Measurements from ENCODE around the gene PRKG1.
"Not testable (repeated sequence)": the region's sequence is repeated elsewhere in the genome, so short reads cannot be mapped to it uniquely, and the experiment has no call there.

PRKG1 gene

DNA sequence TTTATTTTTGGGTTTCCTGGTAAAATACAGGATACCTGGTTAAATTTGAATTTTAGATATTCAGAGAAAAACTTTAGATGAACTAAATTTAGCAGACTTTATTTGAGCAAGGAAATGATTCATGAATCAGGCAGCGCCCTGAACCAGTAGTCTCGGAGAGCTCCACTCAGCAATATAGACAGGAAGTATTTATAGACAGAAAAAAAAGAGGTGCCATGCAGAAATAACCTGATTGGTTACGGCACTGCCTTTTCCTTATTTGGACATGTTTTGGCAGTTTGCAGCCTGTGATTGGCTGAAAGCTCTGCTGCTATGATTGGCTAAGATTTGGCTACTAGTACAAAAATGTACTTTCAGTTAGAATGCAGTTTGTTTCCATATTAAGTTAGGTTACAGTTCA, 1041.5 kb downstream of the PRKG1 start:
- no peak for DNase-seq (ENCODE audit: low read depth in 2 of 2)

- no peak for DNase-seq (ENCODE audit: low read depth in 2 of 2)
These were observed 1045.2 kb downstream of the PRKG1 start for GRCh38 chr10:52119507-52119906.

DNA sequence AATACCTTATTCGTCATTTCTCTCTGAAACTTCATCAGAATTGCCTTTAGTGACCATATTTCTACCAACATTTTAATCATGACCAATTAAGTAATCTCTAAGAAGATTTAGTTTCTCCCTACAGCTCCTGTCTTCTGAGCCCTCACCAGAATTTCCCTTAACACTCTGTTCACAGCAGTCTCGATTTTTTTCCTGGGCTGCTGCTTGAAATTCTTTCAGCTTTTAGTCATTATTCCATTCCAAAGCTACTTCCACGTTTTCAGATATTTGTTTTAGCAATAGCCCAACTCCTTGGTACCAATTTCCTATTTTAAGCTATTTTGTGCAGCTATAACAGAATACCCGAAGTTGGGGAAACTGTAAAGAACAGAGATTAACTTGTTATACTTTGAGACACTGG, 1047.4 kb downstream of the PRKG1 start:
- no peak for DNase-seq (ENCODE audit: low read depth in 2 of 2)

DNA sequence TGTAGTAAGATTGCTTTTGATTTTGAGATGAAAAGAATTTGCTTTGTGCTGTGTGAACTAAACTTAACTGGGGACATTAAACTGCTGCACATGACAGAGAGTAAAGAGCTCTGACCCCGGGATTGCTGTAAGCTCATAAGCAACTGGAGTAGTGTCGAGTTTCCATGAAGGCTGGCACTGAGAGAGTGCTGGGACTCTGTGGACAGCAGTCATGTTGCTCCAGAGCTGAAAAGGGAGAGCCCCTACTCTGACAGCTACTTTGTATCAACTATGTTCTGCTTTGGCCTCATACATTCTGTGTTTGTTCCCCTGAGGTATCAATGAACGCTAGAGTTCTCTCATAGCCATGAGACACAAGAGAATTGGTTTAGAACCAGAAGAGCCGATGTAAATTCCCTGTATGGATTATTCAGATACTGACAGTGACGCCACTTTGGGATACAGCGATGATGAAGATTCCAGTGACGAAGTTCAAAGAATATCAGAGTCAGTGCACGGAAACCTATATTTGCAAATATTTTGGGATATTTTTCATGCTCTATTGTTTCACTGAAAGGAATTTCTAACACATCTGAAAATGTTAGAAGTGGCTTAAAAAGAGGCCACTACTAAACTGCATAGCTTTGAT, 1053.9 kb downstream of the PRKG1 start:
- no peak for DNase-seq (ENCODE audit: low read depth in 2 of 2)

DNA sequence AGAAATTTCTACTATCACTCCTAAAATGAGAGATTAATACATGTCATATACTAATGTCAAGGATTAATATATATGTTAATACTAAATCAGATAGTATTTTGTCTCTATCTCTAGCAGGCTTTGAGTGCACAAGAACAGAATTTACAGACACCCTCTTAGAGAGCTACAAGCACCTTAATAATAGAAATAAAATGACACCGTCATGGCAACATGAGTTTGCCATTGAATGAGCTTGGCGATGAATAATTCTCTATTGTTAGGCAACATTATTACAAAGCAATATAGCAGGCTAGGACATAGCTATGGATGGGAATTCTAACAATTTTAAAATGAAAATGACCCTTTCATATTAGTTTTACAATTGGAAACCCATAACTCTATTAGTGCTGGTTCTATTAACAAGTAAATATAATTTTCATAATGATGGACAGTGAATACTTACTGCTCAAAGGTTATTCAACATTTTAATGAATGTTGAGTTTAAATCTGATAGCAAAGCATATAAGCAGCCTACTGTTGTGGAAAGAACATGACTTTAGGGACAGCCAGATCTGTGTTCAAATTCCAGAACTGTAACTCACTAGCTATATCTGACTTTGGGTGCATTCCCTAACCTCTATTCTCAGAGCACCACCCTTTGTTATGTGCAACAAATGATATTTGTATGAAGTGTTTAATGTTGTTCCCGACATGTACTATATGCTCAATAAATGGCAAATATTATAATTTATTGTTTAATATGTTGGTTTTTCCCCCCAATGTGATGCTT, 1055.3 kb downstream of the PRKG1 start:
- no peak for DNase-seq (ENCODE audit: low read depth in 2 of 2)

- DNase-seq (ENCODE audit: low read depth in 2 of 2): no peak
These were observed 1060.8 kb downstream of the PRKG1 start for GRCh38 chr10:52135101-52135500.

DNA sequence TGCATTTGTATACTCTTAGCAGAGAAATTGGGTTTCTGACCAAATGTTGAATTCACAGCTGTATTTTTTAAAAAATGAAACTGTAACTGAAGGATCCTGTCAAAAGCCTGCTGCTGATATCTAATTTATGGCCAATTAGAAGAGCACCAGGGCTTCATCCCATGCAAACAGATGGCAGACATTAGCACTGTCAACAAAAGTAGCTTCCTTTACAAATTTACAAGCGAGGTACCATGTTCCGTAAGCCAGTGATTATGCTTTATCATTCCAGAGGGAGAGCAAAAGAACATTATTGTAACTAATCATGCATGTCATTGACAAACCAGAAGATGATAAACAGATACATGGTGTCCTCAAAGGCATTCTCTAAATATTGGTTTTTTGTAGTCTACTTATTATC, 1062.6 kb downstream of the PRKG1 start:
- no peak for DNase-seq (ENCODE audit: low read depth in 2 of 2)

GRCh38 chr10:52143338-52143737, 1069.1 kb downstream of the PRKG1 start:
- DNase-seq (ENCODE audit: low read depth in 2 of 2): no peak

GRCh38 chr10:52145636-52146035, 1071.3 kb downstream of the PRKG1 start:
- DNase-seq (ENCODE audit: low read depth in 2 of 2): no peak

- no peak for DNase-seq (ENCODE audit: low read depth in 2 of 2)
These were observed 1072.5 kb downstream of the PRKG1 start for GRCh38 chr10:52146766-52147165.

DNA sequence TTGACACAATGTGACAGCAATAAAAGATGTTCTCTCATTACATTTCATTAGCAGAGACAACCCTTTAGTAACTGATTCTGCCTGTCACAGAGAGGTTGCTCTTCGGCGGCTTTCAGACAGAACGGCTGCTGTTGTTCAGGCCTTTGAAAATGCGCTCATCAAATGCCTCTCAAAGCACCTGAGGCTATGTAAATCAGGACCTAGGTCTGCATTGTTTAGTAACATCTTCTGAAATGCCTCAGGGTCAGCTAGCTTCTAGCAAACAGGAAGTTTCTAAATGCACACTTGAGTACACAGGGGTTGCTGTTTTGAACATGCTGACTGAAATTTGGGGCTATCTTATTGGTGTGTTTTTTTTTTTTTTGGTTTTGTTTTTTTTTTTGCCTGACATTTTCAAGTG, 1096.5 kb downstream of the PRKG1 start:
- DNase-seq (ENCODE audit: low read depth in 2 of 2): no peak

- DNase-seq (ENCODE audit: low read depth in 2 of 2): no peak
These were observed 1098.3 kb downstream of the PRKG1 start for GRCh38 chr10:52172581-52172980.

DNA sequence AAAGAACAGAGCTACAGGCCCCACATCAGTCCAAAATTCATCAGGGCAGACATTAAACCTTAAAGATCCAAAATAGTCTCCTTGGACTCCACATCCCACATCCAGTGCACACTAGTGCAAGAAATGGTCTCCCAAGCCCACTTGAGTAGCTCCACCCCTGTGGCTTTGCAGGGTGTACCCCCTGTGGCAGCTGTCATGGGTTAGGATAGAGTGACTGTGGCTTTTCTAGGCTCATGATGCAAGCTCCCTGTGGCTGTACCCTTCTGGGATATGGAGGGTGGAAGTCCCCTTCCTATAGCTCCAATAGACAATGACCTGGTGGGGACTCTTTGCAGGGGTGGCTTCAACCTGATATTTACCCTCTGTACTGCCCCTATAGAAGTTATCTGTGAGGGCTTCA, 1111.0 kb downstream of the PRKG1 start:
- no peak for DNase-seq (ENCODE audit: low read depth in 2 of 2)

DNA sequence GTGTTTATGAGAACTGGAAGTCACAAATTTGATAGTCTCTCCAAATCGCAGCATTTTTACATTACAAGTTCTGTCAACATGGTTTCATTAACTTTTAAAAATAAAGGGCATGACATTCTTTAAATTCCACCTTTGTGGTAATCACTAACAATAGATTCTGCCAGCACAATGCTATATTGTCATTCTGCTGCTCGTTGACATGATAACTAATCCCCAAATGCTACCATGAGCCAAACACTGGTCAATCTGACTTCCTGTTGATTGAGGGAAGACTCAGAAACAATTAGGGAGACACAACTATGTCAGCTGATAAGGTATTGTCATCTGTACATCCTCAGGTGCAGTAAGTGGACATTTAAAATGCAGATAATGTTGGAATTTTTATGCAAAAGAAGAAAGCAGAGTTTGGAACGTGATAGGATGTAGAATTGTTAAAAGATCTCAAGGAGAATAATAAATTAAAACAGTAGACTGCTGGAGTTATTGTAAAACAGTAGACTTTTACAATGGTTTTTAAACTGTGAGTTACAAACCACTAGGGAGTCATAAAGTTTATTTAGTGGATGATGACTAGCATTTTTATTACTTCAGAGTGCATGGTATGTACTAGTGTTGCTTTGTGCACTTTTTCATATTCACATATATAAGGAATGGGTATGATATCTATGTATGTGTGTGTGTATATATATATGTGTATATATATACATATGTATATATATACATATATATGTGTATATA, 1113.4 kb downstream of the PRKG1 start:
- DNase-seq (ENCODE audit: low read depth in 2 of 2): no peak

- no peak for DNase-seq (ENCODE audit: low read depth in 2 of 2)
These were observed 1116.8 kb downstream of the PRKG1 start for GRCh38 chr10:52191049-52191448.

DNA sequence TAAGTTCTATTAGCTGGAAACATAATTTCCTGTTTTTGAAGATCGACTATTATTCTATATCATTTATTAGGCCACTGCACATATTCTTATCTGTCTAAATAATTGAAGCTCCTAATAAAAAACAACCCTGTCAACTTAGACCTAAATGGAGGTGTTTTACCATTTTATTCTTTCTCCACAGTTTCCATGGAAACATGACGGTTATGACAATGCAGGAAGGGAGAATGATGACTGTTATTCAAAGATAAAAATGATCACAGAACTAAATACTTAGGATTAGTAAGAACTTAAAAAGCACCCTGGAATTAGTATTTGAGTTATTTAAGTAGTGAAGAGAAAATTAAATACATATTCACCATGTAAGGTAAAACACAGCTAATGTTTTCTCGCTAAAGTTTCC, 1119.9 kb downstream of the PRKG1 start:
- DNase-seq (ENCODE audit: low read depth in 2 of 2): no peak

- DNase-seq (ENCODE audit: low read depth in 2 of 2): no peak
These were observed 1120.4 kb downstream of the PRKG1 start for GRCh38 chr10:52194716-52195115.

GRCh38 chr10:52197098-52197497, 1122.8 kb downstream of the PRKG1 start:
- no peak for DNase-seq (ENCODE audit: low read depth in 2 of 2)

- no peak for DNase-seq (ENCODE audit: low read depth in 2 of 2)
These were observed 1124.3 kb downstream of the PRKG1 start for GRCh38 chr10:52198540-52198939.

DNA sequence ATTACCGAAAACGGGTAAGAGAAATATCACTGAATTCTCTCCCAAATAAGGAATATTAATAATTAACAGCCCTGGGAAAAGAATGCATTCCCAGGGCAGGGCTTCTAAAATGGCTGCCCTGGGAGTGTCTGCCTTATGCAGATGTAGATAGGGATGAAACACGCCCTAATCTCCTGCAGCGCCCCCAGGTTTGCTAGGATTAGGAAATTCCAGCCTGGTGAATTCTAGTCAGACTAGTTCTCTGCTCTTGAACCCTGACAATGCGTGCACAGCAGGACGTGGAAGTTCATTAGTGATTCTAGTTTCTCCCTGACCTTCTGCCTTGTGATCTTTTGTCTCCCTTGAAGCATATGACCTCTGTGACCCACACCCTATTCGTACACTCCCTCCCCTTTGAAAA, 1130.6 kb downstream of the PRKG1 start:
- DNase-seq (ENCODE audit: low read depth in 2 of 2): not testable (repeated sequence)

DNA sequence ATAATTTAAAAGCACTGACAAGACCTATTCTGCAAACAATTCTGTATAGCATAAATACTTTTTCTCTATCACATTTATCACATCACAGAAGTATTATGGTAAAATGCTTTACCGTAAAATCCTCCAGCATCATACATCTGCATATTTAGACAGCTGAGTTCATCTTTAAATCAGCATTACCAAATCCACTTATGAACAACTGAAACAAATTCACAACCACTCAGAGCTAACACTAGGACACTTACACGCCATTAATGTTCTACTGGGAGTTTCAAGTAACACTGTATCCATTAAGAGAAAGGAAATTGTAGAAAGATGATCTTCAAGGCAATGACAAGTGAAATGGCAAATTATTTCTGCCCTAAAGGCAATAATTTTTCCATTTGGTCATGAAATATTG, 1134.1 kb downstream of the PRKG1 start:
- no peak for DNase-seq (ENCODE audit: low read depth in 2 of 2)

DNA sequence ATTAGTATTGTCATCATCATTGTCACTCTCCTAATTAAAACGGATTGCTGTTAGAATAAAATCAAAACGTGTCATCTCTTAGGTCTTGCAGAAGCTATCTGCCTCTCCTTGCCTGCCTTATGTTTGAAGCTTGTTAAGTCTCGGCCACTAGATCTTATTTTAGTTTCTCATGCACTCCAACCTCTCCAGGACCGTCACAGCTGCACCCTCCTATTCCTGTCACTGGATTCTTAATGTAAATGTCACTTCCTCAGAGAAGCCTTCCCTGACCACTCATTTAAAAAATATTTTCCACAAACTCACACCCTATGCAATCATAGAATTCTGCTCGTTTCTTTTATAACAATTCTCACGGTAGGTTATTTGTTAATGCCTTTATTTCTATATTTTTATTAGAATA, 1135.9 kb downstream of the PRKG1 start:
- no peak for DNase-seq (ENCODE audit: low read depth in 2 of 2)

DNA sequence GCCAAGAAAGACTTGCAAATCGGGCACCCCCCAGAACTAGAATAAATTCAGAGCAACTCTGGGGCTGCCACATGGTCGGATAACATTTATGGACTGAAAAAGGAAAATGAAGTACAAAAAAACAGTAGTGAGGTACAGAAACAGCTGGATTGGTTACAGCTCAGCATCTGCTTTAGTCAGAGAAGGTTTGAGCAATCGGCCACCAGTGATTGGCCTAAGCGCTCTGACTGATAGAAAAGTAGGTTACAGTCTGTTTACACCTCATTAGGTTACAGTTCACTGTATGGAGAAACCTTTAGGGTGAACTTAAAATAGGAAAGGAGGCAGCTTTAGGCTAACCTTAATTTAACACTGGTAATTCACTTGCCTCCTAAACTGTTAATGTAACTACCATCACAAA, 1137.8 kb downstream of the PRKG1 start:
- DNase-seq (ENCODE audit: low read depth in 2 of 2): no peak
